Measurements from ENCODE around the gene DLX6.

The DLX6 gene

GRCh38 chr7:96996111-96996957 lies 9.0 kb upstream of the DLX6 start:
- no peak for DNase-seq

GRCh38 chr7:96996958-96997511 lies 8.3 kb upstream of the DLX6 start:
- no peak for DNase-seq

GRCh38 chr7:96997512-96998032 lies 7.8 kb upstream of the DLX6 start:
- DNase-seq: no peak

DNA sequence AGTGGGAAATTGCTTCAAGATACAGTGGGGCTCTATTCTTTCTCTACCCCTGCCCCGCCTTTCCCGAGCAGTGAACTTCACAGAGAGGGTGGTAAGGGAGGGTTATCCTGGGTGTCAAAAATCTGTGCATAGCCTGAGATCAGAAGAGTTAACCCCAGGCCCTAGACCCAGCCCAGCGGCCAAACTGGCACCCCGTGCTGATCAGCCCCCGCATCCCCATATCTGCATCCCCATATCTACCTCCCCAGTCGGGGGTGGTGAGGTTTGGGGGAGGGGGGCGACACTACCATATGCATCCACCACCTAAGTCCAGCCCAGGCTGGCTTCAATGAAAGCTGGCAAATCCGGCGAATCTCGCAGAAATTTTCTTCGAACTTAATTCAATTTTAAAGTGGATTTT lies 7.0 kb upstream of the DLX6 start:
- DNase-seq: no peak

GRCh38 chr7:96998744-96999143 lies 6.6 kb upstream of the DLX6 start:
- DNase-seq: peak; percentile 19

DNA sequence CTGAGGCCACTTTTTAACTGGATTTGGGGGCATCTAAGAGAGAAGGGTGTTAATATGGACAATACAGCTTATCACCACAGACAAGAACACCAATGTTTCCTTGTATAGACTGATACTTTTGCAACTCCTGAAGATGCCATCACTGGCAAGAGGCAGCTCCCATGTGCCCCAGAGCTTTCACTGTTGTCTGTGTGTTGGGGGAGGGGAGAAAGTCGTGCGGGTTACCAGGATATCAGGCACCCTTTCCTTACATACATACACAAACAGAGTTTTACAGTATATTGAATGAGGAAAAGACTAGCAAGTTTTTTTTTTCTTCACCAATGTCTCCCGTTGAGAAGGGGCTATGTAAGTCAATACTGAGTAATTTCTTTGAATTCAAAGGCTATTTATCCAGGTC lies 4.1 kb upstream of the DLX6 start:
- no peak for DNase-seq

- no peak for DNase-seq
These were observed 3.4 kb upstream of the DLX6 start for GRCh38 chr7:97001656-97002554.

- DNase-seq: peak; percentile 66
These were observed 2.6 kb upstream of the DLX6 start for GRCh38 chr7:97002555-97003261.

GRCh38 chr7:97003262-97004246 lies 1.8 kb upstream of the DLX6 start:
- peak; percentile 67 for DNase-seq

DNA sequence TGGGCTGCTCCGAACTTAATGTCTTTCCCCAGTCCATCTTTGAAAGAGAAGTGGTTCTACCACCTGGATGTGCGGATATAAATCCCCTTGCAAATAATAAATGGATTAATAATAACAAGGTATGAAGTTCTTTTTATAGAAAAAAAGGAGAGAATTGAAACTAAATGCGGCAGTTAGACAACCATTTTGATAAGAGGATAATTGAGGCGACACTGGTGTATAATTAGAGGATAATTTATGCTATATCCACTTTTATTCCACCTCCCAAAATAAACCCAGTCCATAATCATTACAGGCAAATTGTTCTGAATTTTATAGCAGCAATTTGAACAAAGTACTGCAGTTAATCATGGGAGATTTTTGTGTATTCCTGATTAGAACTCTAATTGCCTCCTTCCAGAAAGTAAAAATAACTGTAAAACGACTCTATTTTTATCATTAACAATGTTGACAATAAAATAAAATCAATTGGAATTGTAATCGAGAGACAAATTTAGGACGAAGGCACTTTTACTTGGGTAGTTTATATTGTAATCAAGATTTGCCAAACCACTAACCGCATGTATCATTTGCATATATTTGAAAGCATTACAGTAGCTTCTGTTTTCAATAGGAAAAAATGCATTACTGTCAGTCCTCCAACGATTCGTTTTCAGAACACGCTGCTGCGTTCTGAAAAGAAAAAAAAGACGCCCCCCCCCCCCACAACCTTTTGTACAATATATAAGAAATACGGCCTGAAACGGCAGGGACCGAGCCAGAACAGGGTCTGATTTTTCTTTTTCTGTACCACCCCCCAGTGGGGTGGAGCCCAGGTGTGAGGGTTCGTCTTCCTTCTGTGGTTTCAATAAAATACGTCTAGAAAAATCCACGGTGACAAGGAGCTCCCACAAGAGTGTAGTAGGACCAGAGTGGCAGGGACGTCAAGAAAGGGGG lies 838 bp upstream of the DLX6 start:
- peak; percentile 46 for DNase-seq

GRCh38 chr7:97006055-97006815 lies 882 bp downstream of the DLX6 start:
- DNase-seq: no peak

GRCh38 chr7:97006816-97007582 lies 1.6 kb downstream of the DLX6 start:
- DNase-seq: no peak

DNA sequence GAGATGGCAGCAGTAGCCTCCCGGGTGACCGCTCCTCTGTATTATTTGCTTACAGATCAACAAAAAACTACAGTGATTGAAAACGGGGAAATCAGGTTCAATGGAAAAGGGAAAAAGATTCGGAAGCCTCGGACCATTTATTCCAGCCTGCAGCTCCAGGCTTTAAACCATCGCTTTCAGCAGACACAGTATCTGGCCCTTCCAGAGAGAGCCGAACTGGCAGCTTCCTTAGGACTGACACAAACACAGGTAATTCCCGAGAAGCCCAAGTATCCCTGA lies 2.2 kb downstream of the DLX6 start:
- DNase-seq: no peak

- DNase-seq: no peak
These were observed 3.0 kb downstream of the DLX6 start for GRCh38 chr7:97008275-97008917.

GRCh38 chr7:97009753-97010732 lies 4.7 kb downstream of the DLX6 start:
- DNase-seq: no peak

- DNase-seq: no peak
These were observed 5.8 kb downstream of the DLX6 start for GRCh38 chr7:97011104-97011503.

Data from DMS79 treated with DMSO at 0.1 percent for 48 hours (cell line).